Panc1 (cell line): ENCODE data around the gene CUX1. TPM values are rescaled to one million over a fixed set of nuclear protein-coding genes. Genes with fewer than 3 reads are reported as not detected.

ENCODE experiments used
- ATAC-seq: fragments of 200-7000 bp; cut with Tn5 transposase; 2 replicates; pipeline ENCODE4 v1.9.1; 2020; ENCODE audit warnings: mild to moderate bottlenecking, moderate library complexity
- BruUV-seq: library from RNA; stranded (reverse); fragments of 400-500 nt; replicated peaks from 2 replicates; lab custom pipeline; 2021; lab: Mats Ljungman, UMichigan
- CTCF ChIA-PET: fragments of 300-600 bp; sonication (Branson Sonifier 250); formaldehyde crosslinking; loops from one replicate; lab custom pipeline; 2022; ENCODE audit warnings: antibody characterized with exemption; lab: Charles Lee
- POLR2A ChIA-PET: fragments of 300-600 bp; sonication (Branson Sonifier 250); formaldehyde crosslinking; loops from one replicate; lab custom pipeline; 2022; ENCODE audit warnings: antibody characterized with exemption; lab: Charles Lee
- DNase-seq: peaks from one replicate; pipeline ENCODE4 v3.0.0-alpha.2; 2010; ENCODE audit warnings: low read depth, low spot score
- H3K27ac ChIP-seq: 2 replicates; pipeline ENCODE4 v1.5.1; 2011; ENCODE audit warnings: mild to moderate bottlenecking, low read length, inconsistent platforms
- H3K27me3 ChIP-seq: fragments of 200-500 bp; sonication (Bioruptor generic); 2 replicates; pipeline ENCODE4 v1.6.0; 2014; ENCODE audit warnings: low read length, inconsistent platforms; ENCODE audit not compliant: control insufficient read depth, insufficient read depth
- H3K36me3 ChIP-seq: fragments of 200-500 bp; sonication (Bioruptor generic); 2 replicates; pipeline ENCODE4 v1.5.1; 2014; ENCODE audit warnings: inconsistent platforms, mild to moderate bottlenecking, low read length, moderate library complexity; ENCODE audit not compliant: control insufficient read depth, insufficient read depth
- H3K4me1 ChIP-seq: 2 replicates; pipeline ENCODE4 v1.5.1; 2011; ENCODE audit warnings: inconsistent platforms, mild to moderate bottlenecking, low read length, moderate library complexity; ENCODE audit not compliant: control insufficient read depth, insufficient read depth
- H3K4me3 ChIP-seq, 2 experiments: 2 replicates each; pipeline ENCODE4 v1.5.1; 2011 to 2012; ENCODE audit warnings: low read depth in 2 of 2, low read length in 2 of 2, mild to moderate bottlenecking in 2 of 2, inconsistent platforms in 1 of 2, moderate library complexity in 1 of 2
- H3K9me3 ChIP-seq: fragments of 200-500 bp; sonication (Bioruptor generic); 2 replicates; pipeline ENCODE4 v1.5.1; 2014; ENCODE audit warnings: low read depth, mild to moderate bottlenecking, inconsistent platforms, low read length, moderate library complexity; ENCODE audit not compliant: control insufficient read depth, insufficient read depth
- POLR2AphosphoS5 ChIP-seq: IDR thresholded peaks from 2 replicates; pipeline ENCODE4 v1.6.1; 2012; ENCODE audit warnings: mild to moderate bottlenecking, low read depth, low read length, moderate library complexity
- SIN3A ChIP-seq: IDR thresholded peaks from 2 replicates; pipeline ENCODE4 v1.6.1; 2012; ENCODE audit warnings: low read depth, mild to moderate bottlenecking, low read length, moderate library complexity, borderline replicate concordance; ENCODE audit not compliant: insufficient read depth
- TCF7L2 ChIP-seq: IDR thresholded peaks from 2 replicates; pipeline ENCODE4 v1.6.1; 2011; ENCODE audit warnings: mild to moderate bottlenecking, low read depth, low read length, inconsistent platforms
- in situ Hi-C: cut with HindIII; loops from 2 replicates; pipeline ENCODE4 v1.10.0; 2016; ENCODE audit warnings: low sequenced_read_pairs, low pct_unique_long_range_greater_than_20kb
- intact Hi-C: fragments of 100-400 bp; cut with micrococcal nuclease; formaldehyde crosslinking; loops from one replicate; pipeline ENCODE4 v1.10.0; 2022; ENCODE audit not compliant: unreplicated experiment
- total RNA-seq: library from RNA; stranded (reverse); gene quantifications from one replicate; pipeline ENCODE4 v1.2.1, GENCODE V29; 2021; ENCODE audit not compliant: unreplicated experiment
- TF ChIP-seq, protein P1 (sequence below): fragments of 450-650 bp; IDR thresholded peaks from 2 replicates; pipeline ENCODE4 v1.5.1; 2017; ENCODE audit warnings: mild to moderate bottlenecking
- TF ChIP-seq, protein P2 (sequence below), 2 experiments: IDR thresholded peaks; 2 replicates each; pipeline ENCODE4 v1.6.1; 2011 to 2012; ENCODE audit warnings: low read depth in 2 of 2, control low read depth in 1 of 2, low read length in 1 of 2, mild to moderate bottlenecking in 1 of 2, moderate library complexity in 1 of 2; ENCODE audit not compliant: insufficient read depth in 1 of 2

Gene CUX1
- total RNA-seq, 1 experiment from 2014 or later = 50.9 TPM

DNA sequence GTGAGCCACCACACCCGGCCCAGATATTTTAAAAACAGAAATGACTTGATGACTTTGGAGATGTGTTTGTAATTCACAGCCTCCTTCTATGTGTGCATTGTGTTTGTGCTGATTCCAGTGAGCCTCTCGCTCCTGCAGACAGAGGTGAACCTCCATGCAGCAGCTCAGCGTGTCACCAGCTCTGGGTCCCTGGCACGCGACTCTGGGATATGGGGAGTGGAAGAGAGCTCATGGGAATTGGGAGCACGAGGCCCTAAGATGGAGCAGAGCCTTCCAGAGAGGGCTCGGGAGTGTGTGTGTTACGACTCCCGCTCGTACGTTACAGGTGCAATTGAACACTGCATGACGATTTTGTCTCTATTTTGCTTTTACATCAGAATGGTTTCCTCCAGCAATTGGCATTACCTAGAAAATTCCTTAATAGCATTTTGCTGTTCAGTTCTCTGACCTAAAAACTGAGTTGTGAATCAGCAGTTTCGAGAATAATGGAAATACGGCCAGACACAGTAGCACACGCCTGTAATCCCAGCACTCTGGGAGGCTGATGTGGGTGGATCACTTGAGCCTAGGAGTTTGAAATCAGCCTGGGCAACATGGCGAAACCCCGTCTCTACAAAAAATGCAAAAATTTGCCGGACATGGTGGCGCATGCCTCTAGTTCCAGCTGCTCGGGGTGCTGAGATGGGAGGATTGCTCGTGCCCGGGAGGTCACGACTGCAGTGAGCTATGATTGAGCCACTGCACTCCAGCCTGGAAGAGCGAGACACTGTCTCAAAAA, 204.6 kb downstream of the CUX1 start:
- ChIA-PET CTCF (no interaction called here), POLR2A (no interaction called here)
- no TSS peak for BruUV-seq

DNA sequence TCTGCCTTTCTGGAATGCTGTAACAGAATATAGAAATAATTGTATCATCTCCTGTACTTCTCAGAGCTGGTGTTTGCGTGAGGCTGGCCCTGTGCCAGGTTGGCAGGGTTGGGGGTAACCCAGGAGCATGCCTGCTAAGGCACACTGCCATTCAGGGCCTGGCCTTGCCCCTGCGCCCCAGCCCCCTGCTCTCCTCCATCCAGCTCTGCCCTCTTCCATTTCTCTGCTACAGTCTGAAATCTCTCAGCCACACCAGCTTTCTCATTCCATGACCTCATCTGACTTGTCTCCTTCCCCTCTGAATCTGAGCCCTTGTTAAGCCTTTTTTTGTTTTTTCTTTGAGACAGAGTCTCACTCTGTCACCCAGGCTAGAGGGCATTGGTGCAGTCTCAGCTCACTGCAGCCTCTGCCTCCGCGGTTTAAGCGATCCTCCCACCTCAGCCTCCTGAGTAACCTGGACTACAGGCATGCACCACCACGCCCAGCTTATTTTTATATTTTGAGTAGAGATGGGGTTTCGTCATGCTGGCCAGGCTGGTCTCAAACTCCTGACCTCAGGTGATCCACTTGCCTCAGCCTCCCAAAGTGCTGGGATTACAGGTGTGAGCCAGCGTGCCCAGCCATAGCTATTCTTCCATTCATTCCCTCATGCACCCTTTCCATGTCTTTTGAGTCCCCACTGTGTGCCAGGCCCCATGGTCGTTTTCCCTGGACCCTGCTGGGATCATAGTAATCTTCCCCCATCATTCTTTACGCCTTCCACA, 206.8 kb downstream of the CUX1 start:
- TF ChIP-seq TCF7L2 = no peak
- ATAC-seq = no peak
- H3K27ac ChIP-seq = no peak overlapping the region
- BruUV-seq = no TSS peak
- H3K27me3 ChIP-seq = no peaks in the 10 kb centered on the region
- H3K9me3 ChIP-seq = no peaks in the 10 kb centered on the region
- H3K4me1 ChIP-seq = no peaks in the 10 kb centered on the region; the same call in 1 of the 2 replicates
- H3K4me3 ChIP-seq = no peak overlapping the region
- intact Hi-C loops (no loop called here), in situ Hi-C loops (no loop called here)
- ChIA-PET CTCF (interaction anchor here (0.6 to 0.7 kb wide), 2 partner anchors 13 to 76 kb away, joined by 3 read pairs; no protein-coding TSS in a partner anchor), POLR2A (no interaction called here)
- no peaks in the 10 kb centered on the region for H3K36me3 ChIP-seq
- DNase-seq = no peak

More for the DNA sequence above, 204.6 kb downstream of the CUX1 start:
- ATAC-seq (no peak), DNase-seq (no peak)
- Histone ChIP-seq H3K9me3 (no peaks in the 10 kb centered on the region), H3K36me3 (no peaks in the 10 kb centered on the region), H3K4me3 (no peak overlapping the region), H3K27me3 (no peaks in the 10 kb centered on the region), H3K4me1 (no peaks in the 10 kb centered on the region; the same call in 1 of the 2 replicates), H3K27ac (no peak overlapping the region)
- intact Hi-C loops (no loop called here), in situ Hi-C loops (no loop called here)
- TF ChIP-seq TCF7L2 = no peak
- TF ChIP-seq, protein P1, sequence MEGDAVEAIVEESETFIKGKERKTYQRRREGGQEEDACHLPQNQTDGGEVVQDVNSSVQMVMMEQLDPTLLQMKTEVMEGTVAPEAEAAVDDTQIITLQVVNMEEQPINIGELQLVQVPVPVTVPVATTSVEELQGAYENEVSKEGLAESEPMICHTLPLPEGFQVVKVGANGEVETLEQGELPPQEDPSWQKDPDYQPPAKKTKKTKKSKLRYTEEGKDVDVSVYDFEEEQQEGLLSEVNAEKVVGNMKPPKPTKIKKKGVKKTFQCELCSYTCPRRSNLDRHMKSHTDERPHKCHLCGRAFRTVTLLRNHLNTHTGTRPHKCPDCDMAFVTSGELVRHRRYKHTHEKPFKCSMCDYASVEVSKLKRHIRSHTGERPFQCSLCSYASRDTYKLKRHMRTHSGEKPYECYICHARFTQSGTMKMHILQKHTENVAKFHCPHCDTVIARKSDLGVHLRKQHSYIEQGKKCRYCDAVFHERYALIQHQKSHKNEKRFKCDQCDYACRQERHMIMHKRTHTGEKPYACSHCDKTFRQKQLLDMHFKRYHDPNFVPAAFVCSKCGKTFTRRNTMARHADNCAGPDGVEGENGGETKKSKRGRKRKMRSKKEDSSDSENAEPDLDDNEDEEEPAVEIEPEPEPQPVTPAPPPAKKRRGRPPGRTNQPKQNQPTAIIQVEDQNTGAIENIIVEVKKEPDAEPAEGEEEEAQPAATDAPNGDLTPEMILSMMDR = no peak
- TF ChIP-seq SIN3A = no peak
- TF ChIP-seq POLR2AphosphoS5 = no peak
- TF ChIP-seq, protein P2, sequence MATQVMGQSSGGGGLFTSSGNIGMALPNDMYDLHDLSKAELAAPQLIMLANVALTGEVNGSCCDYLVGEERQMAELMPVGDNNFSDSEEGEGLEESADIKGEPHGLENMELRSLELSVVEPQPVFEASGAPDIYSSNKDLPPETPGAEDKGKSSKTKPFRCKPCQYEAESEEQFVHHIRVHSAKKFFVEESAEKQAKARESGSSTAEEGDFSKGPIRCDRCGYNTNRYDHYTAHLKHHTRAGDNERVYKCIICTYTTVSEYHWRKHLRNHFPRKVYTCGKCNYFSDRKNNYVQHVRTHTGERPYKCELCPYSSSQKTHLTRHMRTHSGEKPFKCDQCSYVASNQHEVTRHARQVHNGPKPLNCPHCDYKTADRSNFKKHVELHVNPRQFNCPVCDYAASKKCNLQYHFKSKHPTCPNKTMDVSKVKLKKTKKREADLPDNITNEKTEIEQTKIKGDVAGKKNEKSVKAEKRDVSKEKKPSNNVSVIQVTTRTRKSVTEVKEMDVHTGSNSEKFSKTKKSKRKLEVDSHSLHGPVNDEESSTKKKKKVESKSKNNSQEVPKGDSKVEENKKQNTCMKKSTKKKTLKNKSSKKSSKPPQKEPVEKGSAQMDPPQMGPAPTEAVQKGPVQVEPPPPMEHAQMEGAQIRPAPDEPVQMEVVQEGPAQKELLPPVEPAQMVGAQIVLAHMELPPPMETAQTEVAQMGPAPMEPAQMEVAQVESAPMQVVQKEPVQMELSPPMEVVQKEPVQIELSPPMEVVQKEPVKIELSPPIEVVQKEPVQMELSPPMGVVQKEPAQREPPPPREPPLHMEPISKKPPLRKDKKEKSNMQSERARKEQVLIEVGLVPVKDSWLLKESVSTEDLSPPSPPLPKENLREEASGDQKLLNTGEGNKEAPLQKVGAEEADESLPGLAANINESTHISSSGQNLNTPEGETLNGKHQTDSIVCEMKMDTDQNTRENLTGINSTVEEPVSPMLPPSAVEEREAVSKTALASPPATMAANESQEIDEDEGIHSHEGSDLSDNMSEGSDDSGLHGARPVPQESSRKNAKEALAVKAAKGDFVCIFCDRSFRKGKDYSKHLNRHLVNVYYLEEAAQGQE (IDR thresholded peaks at IDR 0.05; ENCODE audit: insufficient read depth in 1 of 2, low read depth in 2 of 2, low read length in 1 of 2) = no peak
